Measurements from ENCODE around the gene TMCC1.

DNA sequence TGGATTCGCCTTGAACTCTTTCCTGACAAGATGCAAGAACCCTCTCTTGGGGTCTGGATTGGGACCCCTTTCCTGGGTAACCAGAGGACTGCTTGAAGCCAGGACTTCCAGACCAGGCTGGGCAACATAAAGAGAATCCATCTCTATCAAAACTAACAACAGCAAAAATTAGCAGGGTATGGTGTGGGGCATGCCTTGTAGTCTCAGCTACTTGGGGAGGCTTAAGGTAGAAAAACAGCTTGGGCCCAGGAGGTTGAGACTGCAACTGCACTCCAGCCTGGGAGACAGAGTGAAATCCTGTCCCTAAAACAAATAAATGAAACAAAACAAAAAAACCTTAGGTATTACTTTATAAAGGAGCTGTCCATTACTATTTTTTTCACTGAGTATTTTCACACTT, 193.9 kb downstream of the TMCC1 start:
- TF ChIP-seq OSR1 (CRISPR knock-in tag; IDR thresholded peaks at IDR 0.05): no peak
- TF ChIP-seq SNAI2 (CRISPR knock-in tag; IDR thresholded peaks at IDR 0.05): no peak
- no peak for TF ChIP-seq CSDC2 (CRISPR knock-in tag; IDR thresholded peaks at IDR 0.05)
- no peak for TF ChIP-seq ZNF565 (CRISPR knock-in tag; conservative IDR thresholded peaks at IDR 0.05; ENCODE audit: low read depth)
- TF ChIP-seq ESRRG (CRISPR knock-in tag; IDR thresholded peaks at IDR 0.05): no peak
- TF ChIP-seq, protein P1, sequence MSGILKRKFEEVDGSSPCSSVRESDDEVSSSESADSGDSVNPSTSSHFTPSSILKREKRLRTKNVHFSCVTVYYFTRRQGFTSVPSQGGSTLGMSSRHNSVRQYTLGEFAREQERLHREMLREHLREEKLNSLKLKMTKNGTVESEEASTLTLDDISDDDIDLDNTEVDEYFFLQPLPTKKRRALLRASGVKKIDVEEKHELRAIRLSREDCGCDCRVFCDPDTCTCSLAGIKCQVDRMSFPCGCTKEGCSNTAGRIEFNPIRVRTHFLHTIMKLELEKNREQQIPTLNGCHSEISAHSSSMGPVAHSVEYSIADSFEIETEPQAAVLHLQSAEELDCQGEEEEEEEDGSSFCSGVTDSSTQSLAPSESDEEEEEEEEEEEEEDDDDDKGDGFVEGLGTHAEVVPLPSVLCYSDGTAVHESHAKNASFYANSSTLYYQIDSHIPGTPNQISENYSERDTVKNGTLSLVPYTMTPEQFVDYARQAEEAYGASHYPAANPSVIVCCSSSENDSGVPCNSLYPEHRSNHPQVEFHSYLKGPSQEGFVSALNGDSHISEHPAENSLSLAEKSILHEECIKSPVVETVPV (CRISPR knock-in tag; IDR thresholded peaks at IDR 0.05): no peak
- TF ChIP-seq, protein P2, sequence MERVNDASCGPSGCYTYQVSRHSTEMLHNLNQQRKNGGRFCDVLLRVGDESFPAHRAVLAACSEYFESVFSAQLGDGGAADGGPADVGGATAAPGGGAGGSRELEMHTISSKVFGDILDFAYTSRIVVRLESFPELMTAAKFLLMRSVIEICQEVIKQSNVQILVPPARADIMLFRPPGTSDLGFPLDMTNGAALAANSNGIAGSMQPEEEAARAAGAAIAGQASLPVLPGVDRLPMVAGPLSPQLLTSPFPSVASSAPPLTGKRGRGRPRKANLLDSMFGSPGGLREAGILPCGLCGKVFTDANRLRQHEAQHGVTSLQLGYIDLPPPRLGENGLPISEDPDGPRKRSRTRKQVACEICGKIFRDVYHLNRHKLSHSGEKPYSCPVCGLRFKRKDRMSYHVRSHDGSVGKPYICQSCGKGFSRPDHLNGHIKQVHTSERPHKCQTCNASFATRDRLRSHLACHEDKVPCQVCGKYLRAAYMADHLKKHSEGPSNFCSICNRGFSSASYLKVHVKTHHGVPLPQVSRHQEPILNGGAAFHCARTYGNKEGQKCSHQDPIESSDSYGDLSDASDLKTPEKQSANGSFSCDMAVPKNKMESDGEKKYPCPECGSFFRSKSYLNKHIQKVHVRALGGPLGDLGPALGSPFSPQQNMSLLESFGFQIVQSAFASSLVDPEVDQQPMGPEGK (CRISPR knock-in tag; IDR thresholded peaks at IDR 0.05; ENCODE audit: borderline replicate concordance): no peak
- no peak for TF ChIP-seq PPARA (CRISPR knock-in tag; IDR thresholded peaks at IDR 0.05; ENCODE audit: borderline replicate concordance)
- TF ChIP-seq ARNTL (CRISPR knock-in tag; IDR thresholded peaks at IDR 0.05; ENCODE audit: borderline replicate concordance, low read depth): no peak
- TF ChIP-seq ZFP3 (CRISPR knock-in tag; IDR thresholded peaks at IDR 0.05): no peak
- TF ChIP-seq, protein P3, sequence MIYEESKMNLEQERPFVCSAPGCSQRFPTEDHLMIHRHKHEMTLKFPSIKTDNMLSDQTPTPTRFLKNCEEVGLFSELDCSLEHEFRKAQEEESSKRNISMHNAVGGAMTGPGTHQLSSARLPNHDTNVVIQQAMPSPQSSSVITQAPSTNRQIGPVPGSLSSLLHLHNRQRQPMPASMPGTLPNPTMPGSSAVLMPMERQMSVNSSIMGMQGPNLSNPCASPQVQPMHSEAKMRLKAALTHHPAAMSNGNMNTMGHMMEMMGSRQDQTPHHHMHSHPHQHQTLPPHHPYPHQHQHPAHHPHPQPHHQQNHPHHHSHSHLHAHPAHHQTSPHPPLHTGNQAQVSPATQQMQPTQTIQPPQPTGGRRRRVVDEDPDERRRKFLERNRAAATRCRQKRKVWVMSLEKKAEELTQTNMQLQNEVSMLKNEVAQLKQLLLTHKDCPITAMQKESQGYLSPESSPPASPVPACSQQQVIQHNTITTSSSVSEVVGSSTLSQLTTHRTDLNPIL (CRISPR knock-in tag; IDR thresholded peaks at IDR 0.05; ENCODE audit: low read depth): no peak
- no peak for TF ChIP-seq ZFP30 (CRISPR knock-in tag; IDR thresholded peaks at IDR 0.05)
- TF ChIP-seq, protein P4, sequence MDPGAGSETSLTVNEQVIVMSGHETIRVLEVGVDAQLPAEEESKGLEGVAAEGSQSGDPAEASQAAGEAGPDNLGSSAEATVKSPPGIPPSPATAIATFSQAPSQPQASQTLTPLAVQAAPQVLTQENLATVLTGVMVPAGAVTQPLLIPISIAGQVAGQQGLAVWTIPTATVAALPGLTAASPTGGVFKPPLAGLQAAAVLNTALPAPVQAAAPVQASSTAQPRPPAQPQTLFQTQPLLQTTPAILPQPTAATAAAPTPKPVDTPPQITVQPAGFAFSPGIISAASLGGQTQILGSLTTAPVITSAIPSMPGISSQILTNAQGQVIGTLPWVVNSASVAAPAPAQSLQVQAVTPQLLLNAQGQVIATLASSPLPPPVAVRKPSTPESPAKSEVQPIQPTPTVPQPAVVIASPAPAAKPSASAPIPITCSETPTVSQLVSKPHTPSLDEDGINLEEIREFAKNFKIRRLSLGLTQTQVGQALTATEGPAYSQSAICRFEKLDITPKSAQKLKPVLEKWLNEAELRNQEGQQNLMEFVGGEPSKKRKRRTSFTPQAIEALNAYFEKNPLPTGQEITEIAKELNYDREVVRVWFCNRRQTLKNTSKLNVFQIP (CRISPR knock-in tag; IDR thresholded peaks at IDR 0.05; ENCODE audit: borderline replicate concordance, low read depth): no peak
- no peak for TF ChIP-seq TCF4 (CRISPR knock-in tag; IDR thresholded peaks at IDR 0.05; ENCODE audit: borderline replicate concordance)
